ENCODE results near the gene ZBTB7B.

GRCh38 chr1:155062702-155063411, 60.3 kb downstream of the ZBTB7B start:
- TF ChIP-seq EZH2 (IDR thresholded peaks at IDR 0.05; ENCODE audit: insufficient read depth, poor library complexity, severe bottlenecking) (no peak), EZH2phosphoT487 (IDR thresholded peaks at IDR 0.05; ENCODE audit: insufficient read depth, low read depth) (no peak)

All from GM23248 (cell line).